GM20431 (cell line): ENCODE results near the gene TXK.

Source experiments
- in situ Hi-C: fragments of 300-500 bp; cut with MseI, MboI; formaldehyde crosslinking; loops from one replicate; pipeline ENCODE4 v1.15.0; 2020; ENCODE audit warnings: low sequenced_read_pairs; ENCODE audit not compliant: unreplicated experiment

TXK gene

GRCh38 chr4:48109413-48110263 lies 24.4 kb downstream of the TXK start:
- in situ Hi-C loops: no loop called here

GRCh38 chr4:48108309-48109073 lies 25.6 kb downstream of the TXK start:
- in situ Hi-C loops: no loop called here

- in situ Hi-C loops: no loop called here
Observed at GRCh38 chr4:48105230-48105629, 28.8 kb downstream of the TXK start.

- in situ Hi-C loops: no loop called here
Observed at GRCh38 chr4:48103483-48104139, 30.4 kb downstream of the TXK start.

GRCh38 chr4:48102303-48102702 lies 31.7 kb downstream of the TXK start:
- in situ Hi-C loops: no loop called here

GRCh38 chr4:48100256-48100655 lies 33.8 kb downstream of the TXK start:
- in situ Hi-C loops: no loop called here

- in situ Hi-C loops: no loop called here
Observed at GRCh38 chr4:48095441-48095840, 38.6 kb downstream of the TXK start.

GRCh38 chr4:48093991-48094416 lies 40.0 kb downstream of the TXK start:
- in situ Hi-C loops: no loop called here

- in situ Hi-C loops: no loop called here
Observed at GRCh38 chr4:48090621-48091020, 43.4 kb downstream of the TXK start.

- in situ Hi-C loops: no loop called here
Observed at GRCh38 chr4:48085821-48086589, 48.0 kb downstream of the TXK start.

- in situ Hi-C loops: no loop called here
Observed at GRCh38 chr4:48082956-48083355, 51.1 kb downstream of the TXK start.

- in situ Hi-C loops: no loop called here
Observed at GRCh38 chr4:48081196-48081595, 52.9 kb downstream of the TXK start.

- in situ Hi-C loops: no loop called here
Observed at GRCh38 chr4:48079972-48080391, 54.1 kb downstream of the TXK start.

GRCh38 chr4:48078862-48079655 lies 55.0 kb downstream of the TXK start:
- in situ Hi-C loops: no loop called here

GRCh38 chr4:48078425-48078824 lies 55.6 kb downstream of the TXK start:
- in situ Hi-C loops: no loop called here

GRCh38 chr4:48074657-48075056 lies 59.4 kb downstream of the TXK start:
- in situ Hi-C loops: no loop called here

- in situ Hi-C loops: no loop called here
Observed at GRCh38 chr4:48073567-48074103, 60.4 kb downstream of the TXK start.

- in situ Hi-C loops: no loop called here
Observed at GRCh38 chr4:48071191-48071590, 62.9 kb downstream of the TXK start.

- in situ Hi-C loops: no loop called here
Observed at GRCh38 chr4:48069026-48069425, 65.0 kb downstream of the TXK start.
